ENCODE results near the gene CBX1. TPM values are rescaled to one million over a fixed set of nuclear protein-coding genes. Genes with fewer than 3 reads are reported as not detected.

Gene CBX1
- total and polyA plus RNA-seq, 2 of the 8 experiments (the other 6 are each of a cell fraction or from before 2014, with no cell fraction given): 38.7 to 173 TPM

GRCh38 chr17:48107137-48108055, 6.1 kb upstream of the CBX1 start, which contains the start of gene SNX11 (continued):
- TF ChIP-seq KDM4A (IDR thresholded peaks at IDR 0.05; ENCODE audit: low read depth, low read length, severe bottlenecking) (peak; percentile 65), TEAD4 (IDR thresholded peaks at IDR 0.05; ENCODE audit: low read depth, low read length) (peak; percentile 42; the same call in 1 of the 2 replicates), TAF1 (IDR thresholded peaks at IDR 0.05; ENCODE audit: low read depth, low read length) (peak; percentile 74; the same call in 1 of the 2 replicates), CEBPB (IDR thresholded peaks at IDR 0.05; ENCODE audit: low read depth, low read length) (no peak), KDM5A (IDR thresholded peaks at IDR 0.05; ENCODE audit: low read length) (no peak), JUN (IDR thresholded peaks at IDR 0.05; ENCODE audit: low read depth, low read length) (no peak), SUZ12 (IDR thresholded peaks at IDR 0.05; ENCODE audit: low read length) (no peak), NRF1 (IDR thresholded peaks at IDR 0.05; ENCODE audit: low read depth, low read length) (no peak), YY1 (IDR thresholded peaks at IDR 0.05; ENCODE audit: low read depth, low read length) (peak; percentile 4; the same call in 1 of the 2 replicates), SP2 (IDR thresholded peaks at IDR 0.05; ENCODE audit: low read length) (peak; percentile 20; the same call in 1 of the 2 replicates), PHF8 (conservative IDR thresholded peaks at IDR 0.05; ENCODE audit: low read depth, low read length) (peak; percentile 72), CHD2 (IDR thresholded peaks at IDR 0.05; ENCODE audit: low read length) (peak; percentile 73), MAX (IDR thresholded peaks at IDR 0.05) (peak; percentile 55; the same call in 1 of the 2 replicates), SP1 (IDR thresholded peaks at IDR 0.05; ENCODE audit: low read depth, low read length) (peak; percentile 86; the same call in 1 of the 2 replicates), TBP (IDR thresholded peaks at IDR 0.05; ENCODE audit: low read depth, low read length) (peak; percentile 70), SP4 (IDR thresholded peaks at IDR 0.05; ENCODE audit: low read length) (peak; percentile 78)
